Measurements from ENCODE around the gene TMEFF2. TPM values are rescaled to one million over a fixed set of nuclear protein-coding genes. Genes with fewer than 3 reads are reported as not detected.

The TMEFF2 gene
- total RNA-seq, 3 donors from 2014 or later (not counting 1 experiment from before 2014, with no cell fraction given) = not detected

DNA sequence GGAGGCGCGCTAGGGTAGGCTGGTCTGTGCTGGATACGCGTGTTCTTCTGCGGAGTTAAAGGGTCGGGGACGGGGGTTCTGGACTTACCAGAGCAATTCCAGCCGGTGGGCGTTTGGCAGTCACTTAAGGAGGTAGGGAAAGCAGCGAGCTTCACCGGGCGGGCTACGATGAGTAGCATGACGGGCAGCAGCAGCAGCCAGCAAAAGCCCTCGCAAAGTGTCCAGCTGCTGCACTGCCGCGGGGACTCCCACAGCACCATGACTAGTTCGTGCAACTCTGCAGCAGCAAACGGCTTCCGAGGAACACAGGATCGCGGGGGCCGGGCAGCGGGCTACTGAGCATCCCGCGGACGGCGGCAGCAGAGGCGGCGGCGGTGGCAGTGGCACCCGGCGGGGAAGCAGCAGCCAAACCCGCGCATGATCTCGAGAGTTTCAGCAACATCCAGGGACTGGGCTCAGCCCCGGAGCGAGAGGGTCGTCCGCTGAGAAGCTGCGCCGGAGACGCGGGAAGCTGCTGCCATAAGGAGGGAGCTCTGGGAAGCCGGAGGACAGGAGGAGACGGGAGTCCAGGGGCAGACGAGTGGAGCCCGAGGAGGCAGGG lies 368 bp downstream of the TMEFF2 start:
- H3K9me3 ChIP-seq (ENCODE audit: control insufficient read depth, insufficient read depth, low read length) = no peaks in the 10 kb centered on the region
- H3K4me1 ChIP-seq (ENCODE audit: control insufficient read depth, insufficient read depth, low read length) = peaks cover 24% of the 10 kb centered on the region
- H3K27me3 Mint-ChIP-seq (ENCODE audit: low read depth in 2 of 2) = peaks cover 49 to 66% of the 10 kb centered on the region in 2 donors
- DNase-seq (peak in 1 of 2 donors; percentile 24), ATAC-seq (peak in 2 of 3 donors; percentile 26 to 50)
- H3K4me1 Mint-ChIP-seq = peaks cover 24 to 31% of the 10 kb centered on the region in 2 donors
- H3K27me3 ChIP-seq (ENCODE audit: control insufficient read depth, insufficient read depth, low read length) = peaks cover 54% of the 10 kb centered on the region
- intact Hi-C loops (cut with micrococcal nuclease) = no loop called here
- TF ChIP-seq, protein P1, sequence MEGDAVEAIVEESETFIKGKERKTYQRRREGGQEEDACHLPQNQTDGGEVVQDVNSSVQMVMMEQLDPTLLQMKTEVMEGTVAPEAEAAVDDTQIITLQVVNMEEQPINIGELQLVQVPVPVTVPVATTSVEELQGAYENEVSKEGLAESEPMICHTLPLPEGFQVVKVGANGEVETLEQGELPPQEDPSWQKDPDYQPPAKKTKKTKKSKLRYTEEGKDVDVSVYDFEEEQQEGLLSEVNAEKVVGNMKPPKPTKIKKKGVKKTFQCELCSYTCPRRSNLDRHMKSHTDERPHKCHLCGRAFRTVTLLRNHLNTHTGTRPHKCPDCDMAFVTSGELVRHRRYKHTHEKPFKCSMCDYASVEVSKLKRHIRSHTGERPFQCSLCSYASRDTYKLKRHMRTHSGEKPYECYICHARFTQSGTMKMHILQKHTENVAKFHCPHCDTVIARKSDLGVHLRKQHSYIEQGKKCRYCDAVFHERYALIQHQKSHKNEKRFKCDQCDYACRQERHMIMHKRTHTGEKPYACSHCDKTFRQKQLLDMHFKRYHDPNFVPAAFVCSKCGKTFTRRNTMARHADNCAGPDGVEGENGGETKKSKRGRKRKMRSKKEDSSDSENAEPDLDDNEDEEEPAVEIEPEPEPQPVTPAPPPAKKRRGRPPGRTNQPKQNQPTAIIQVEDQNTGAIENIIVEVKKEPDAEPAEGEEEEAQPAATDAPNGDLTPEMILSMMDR (IDR thresholded peaks at IDR 0.05) = no peak
- H3K4me3 ChIP-seq (ENCODE audit: low read length) = peak overlapping the region; percentile 20
- 3% methylated on average over 48 of the region's 48 CpGs for WGBS (ENCODE audit: insufficient coverage)
- H3K27ac Mint-ChIP-seq = no peak overlapping the region
- H3K36me3 ChIP-seq (ENCODE audit: control insufficient read depth, insufficient read depth, low read length) = no peaks in the 10 kb centered on the region
- no peaks in the 10 kb centered on the region for H3K36me3 Mint-ChIP-seq
- H3K9me3 Mint-ChIP-seq = no peaks in the 10 kb centered on the region
- no peak overlapping the region for H3K27ac ChIP-seq (ENCODE audit: low read length)
- H3K4me3 Mint-ChIP-seq = peak overlapping the region; percentile 83

- DNase-seq = peak in 1 of 2 donors; percentile 31
- H3K4me3 ChIP-seq (ENCODE audit: low read length) = no peak overlapping the region
- H3K9me3 Mint-ChIP-seq = no peaks in the 10 kb centered on the region
- no peak overlapping the region for H3K27ac ChIP-seq (ENCODE audit: low read length)
- peaks cover 31% of the 10 kb centered on the region for H3K27me3 ChIP-seq (ENCODE audit: control insufficient read depth, insufficient read depth, low read length)
- peaks cover 11 to 17% of the 10 kb centered on the region in 2 donors for H3K4me1 Mint-ChIP-seq
- H3K9me3 ChIP-seq (ENCODE audit: control insufficient read depth, insufficient read depth, low read length) = no peaks in the 10 kb centered on the region
- peaks cover 15% of the 10 kb centered on the region for H3K4me1 ChIP-seq (ENCODE audit: control insufficient read depth, insufficient read depth, low read length)
- H3K27ac Mint-ChIP-seq = no peak overlapping the region
- intact Hi-C loops (cut with micrococcal nuclease) = no loop called here
- H3K4me3 Mint-ChIP-seq = no peak overlapping the region
- H3K36me3 ChIP-seq (ENCODE audit: control insufficient read depth, insufficient read depth, low read length) = no peaks in the 10 kb centered on the region
- H3K36me3 Mint-ChIP-seq = no peaks in the 10 kb centered on the region
- WGBS (ENCODE audit: insufficient coverage) = no CpG with 5 or more reads among the region's 1 CpG
- peaks cover 40 to 51% of the 10 kb centered on the region in 2 donors for H3K27me3 Mint-ChIP-seq (ENCODE audit: low read depth in 2 of 2)
- TF ChIP-seq, protein P1 (IDR thresholded peaks at IDR 0.05) = no peak
- ATAC-seq = no peak
Measured at GRCh38 chr2:192190474-192190873, 4.3 kb downstream of the TMEFF2 start.

DNA sequence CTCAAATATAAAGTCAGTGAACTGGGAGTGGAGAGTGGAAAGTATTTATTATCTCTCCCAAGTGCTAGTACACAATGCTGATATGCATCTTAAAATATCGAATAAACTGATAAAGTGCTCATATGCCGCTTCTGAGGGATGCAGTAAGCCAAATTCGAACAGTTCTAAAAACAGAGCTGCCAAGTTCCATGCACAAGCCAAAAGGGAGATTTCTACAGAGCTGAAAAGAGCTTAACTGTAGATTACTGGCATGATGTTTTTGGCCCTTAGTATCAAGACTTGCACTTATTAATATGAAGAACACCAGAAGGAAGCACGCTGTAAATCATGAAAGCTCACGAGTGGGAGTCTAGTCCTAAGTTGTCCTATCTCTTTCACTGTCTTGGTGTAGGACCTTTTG lies 7.9 kb downstream of the TMEFF2 start:
- DNase-seq (no peak), ATAC-seq (no peak)
- TF ChIP-seq, protein P1 (IDR thresholded peaks at IDR 0.05) = no peak
- Mint-ChIP-seq H3K27ac (no peak overlapping the region), H3K9me3 (no peaks in the 10 kb centered on the region), H3K4me3 (no peak overlapping the region), H3K36me3 (no peaks in the 10 kb centered on the region), H3K27me3 (ENCODE audit: low read depth in 2 of 2) (peaks cover 18 to 36% of the 10 kb centered on the region in 2 donors), H3K4me1 (no peaks in the 10 kb centered on the region)
- Histone ChIP-seq H3K36me3 (ENCODE audit: control insufficient read depth, insufficient read depth, low read length) (no peaks in the 10 kb centered on the region), H3K27me3 (ENCODE audit: control insufficient read depth, insufficient read depth, low read length) (peaks cover 12% of the 10 kb centered on the region), H3K4me3 (ENCODE audit: low read length) (no peak overlapping the region), H3K4me1 (ENCODE audit: control insufficient read depth, insufficient read depth, low read length) (no peaks in the 10 kb centered on the region), H3K9me3 (ENCODE audit: control insufficient read depth, insufficient read depth, low read length) (no peaks in the 10 kb centered on the region), H3K27ac (ENCODE audit: low read length) (no peak overlapping the region)
- intact Hi-C loops (cut with micrococcal nuclease) = no loop called here
- WGBS (ENCODE audit: insufficient coverage) = 91% methylated on average over 4 of the region's 5 CpGs

- H3K27me3 ChIP-seq (ENCODE audit: control insufficient read depth, insufficient read depth, low read length) = peaks cover 7% of the 10 kb centered on the region
- Mint-ChIP-seq H3K36me3 (no peaks in the 10 kb centered on the region), H3K9me3 (no peaks in the 10 kb centered on the region), H3K27ac (no peak overlapping the region), H3K4me3 (no peak overlapping the region), H3K27me3 (ENCODE audit: low read depth in 2 of 2) (peaks cover 7 to 26% of the 10 kb centered on the region in 2 donors), H3K4me1 (no peaks in the 10 kb centered on the region)
- H3K36me3 ChIP-seq (ENCODE audit: control insufficient read depth, insufficient read depth, low read length) = no peaks in the 10 kb centered on the region
- H3K9me3 ChIP-seq (ENCODE audit: control insufficient read depth, insufficient read depth, low read length) = no peaks in the 10 kb centered on the region
- no peaks in the 10 kb centered on the region for H3K4me1 ChIP-seq (ENCODE audit: control insufficient read depth, insufficient read depth, low read length)
- no peak overlapping the region for H3K27ac ChIP-seq (ENCODE audit: low read length)
- DNase-seq (no peak), ATAC-seq (no peak)
- no peak overlapping the region for H3K4me3 ChIP-seq (ENCODE audit: low read length)
- TF ChIP-seq, protein P1 (IDR thresholded peaks at IDR 0.05) = no peak
- intact Hi-C loops (cut with micrococcal nuclease) = no loop called here
- 95% methylated on average over 1 of the region's 2 CpGs for WGBS (ENCODE audit: insufficient coverage)
Measured at GRCh38 chr2:192184349-192184748, 10.4 kb downstream of the TMEFF2 start.

Measured in natural killer cell (primary cell).